PFSK-1 (cell line): ENCODE results near the gene ZNF407.

Source experiments
- FOXP2 ChIP-seq: optimal IDR thresholded peaks from 2 replicates; pipeline ENCODE3; 2011; ENCODE audit warnings: borderline replicate concordance, control low read depth, inconsistent platforms; ENCODE audit not compliant: insufficient read depth; ENCODE audit errors: extremely low read length, extremely low read depth
- POLR2AphosphoS5 ChIP-seq: IDR thresholded peaks from 2 replicates; pipeline ENCODE4 v1.6.1; 2012; ENCODE audit warnings: low read depth, mild to moderate bottlenecking, control low read depth, low read length, moderate library complexity
- REST ChIP-seq, 2 experiments: IDR thresholded peaks; 2 replicates each; pipeline versions ENCODE4 v1.6.1 to v1.8.0; 2011 to 2012; ENCODE audit warnings: low read depth in 2 of 2, low read length in 2 of 2, control low read depth in 1 of 2, inconsistent platforms in 1 of 2, mild to moderate bottlenecking in 1 of 2, moderate library complexity in 1 of 2; ENCODE audit not compliant: insufficient read depth in 1 of 2
- SIN3A ChIP-seq: IDR thresholded peaks from 2 replicates; pipeline ENCODE4 v1.6.1; 2012; ENCODE audit warnings: mild to moderate bottlenecking, low read length, moderate library complexity, borderline replicate concordance; ENCODE audit not compliant: insufficient read depth
- TAF1 ChIP-seq: IDR thresholded peaks from 2 replicates; pipeline ENCODE4 v1.6.1; 2012; ENCODE audit warnings: low read length, control low read depth, borderline replicate concordance; ENCODE audit not compliant: insufficient read depth

ZNF407 gene

GRCh38 chr18:74758995-74759394 lies 161.3 kb downstream of the ZNF407 start:
- no peak for TF ChIP-seq FOXP2
- TF ChIP-seq POLR2AphosphoS5, result no peak
- no peak for TF ChIP-seq REST (IDR thresholded peaks at IDR 0.05; ENCODE audit: insufficient read depth in 1 of 2, low read depth in 2 of 2, low read length in 2 of 2)

DNA sequence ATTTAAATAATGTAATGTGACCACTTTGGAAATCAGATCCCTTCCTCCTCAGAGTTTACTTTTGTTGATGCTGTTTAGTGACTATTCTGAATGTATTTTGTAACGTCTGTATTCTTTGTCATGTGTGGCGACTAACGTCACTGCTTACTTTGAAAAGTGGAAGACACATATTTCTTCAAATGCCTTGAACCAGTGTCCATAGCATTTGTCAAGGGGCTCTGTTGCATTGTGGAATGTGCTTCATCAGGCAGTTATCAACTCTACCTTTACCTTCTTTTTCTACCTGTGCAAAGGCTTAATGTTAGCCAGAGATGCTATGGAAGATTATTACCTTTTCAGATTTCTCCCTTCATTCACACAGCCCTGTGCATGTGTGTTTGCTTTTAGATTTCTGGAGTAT lies 162.4 kb downstream of the ZNF407 start:
- no peak for TF ChIP-seq SIN3A
- TF ChIP-seq REST (IDR thresholded peaks at IDR 0.05; ENCODE audit: insufficient read depth in 1 of 2, low read depth in 2 of 2, low read length in 2 of 2), result no peak
- no peak for TF ChIP-seq FOXP2
- no peak for TF ChIP-seq TAF1

GRCh38 chr18:74760436-74760835 lies 162.8 kb downstream of the ZNF407 start:
- TF ChIP-seq POLR2AphosphoS5, result no peak
- TF ChIP-seq TAF1, result no peak
- no peak for TF ChIP-seq SIN3A
- TF ChIP-seq FOXP2, result no peak
- TF ChIP-seq REST (IDR thresholded peaks at IDR 0.05; ENCODE audit: insufficient read depth in 1 of 2, low read depth in 2 of 2, low read length in 2 of 2), result no peak

DNA sequence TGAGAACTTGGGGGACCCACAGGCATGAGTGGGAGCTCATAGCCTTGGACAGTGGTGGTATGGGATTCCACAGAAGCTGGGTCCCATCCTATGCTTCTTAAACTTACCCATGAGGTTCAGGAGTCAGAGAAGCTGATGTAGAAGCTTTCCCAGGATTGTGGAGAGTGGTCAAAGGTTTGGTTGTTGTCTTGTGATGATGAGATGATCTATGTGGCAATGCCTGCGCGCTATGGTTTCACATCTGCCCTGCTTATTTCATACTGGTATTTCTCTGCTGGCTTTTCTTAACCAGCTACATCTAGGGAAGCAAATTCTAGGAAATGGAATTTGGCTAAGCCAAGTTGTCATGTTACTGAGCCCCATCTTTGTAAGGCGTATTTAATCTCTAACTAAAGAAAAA lies 168.6 kb downstream of the ZNF407 start:
- TF ChIP-seq FOXP2 (no peak), REST (IDR thresholded peaks at IDR 0.05; ENCODE audit: insufficient read depth in 1 of 2, low read depth in 2 of 2, low read length in 2 of 2) (no peak), TAF1 (no peak)

DNA sequence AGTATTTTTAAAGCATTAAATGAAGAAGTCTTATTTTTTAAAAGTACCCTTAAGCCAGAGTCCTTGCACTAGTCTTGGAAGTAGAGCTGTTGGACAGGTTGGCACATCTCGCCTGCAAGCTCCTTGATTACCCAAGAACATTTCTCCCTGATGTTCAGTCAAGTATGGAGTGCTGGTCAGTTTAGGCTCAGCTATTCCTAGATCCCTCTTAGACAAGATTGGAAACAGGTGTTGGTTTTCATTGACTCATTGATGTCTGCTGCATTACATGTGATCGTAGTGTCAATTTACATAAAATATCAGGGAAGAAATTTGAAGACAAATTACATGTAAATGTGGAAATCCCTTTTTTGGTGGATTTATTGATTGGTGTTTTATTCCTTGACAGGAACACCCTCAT lies 170.4 kb downstream of the ZNF407 start:
- TF ChIP-seq REST (IDR thresholded peaks at IDR 0.05; ENCODE audit: insufficient read depth in 1 of 2, low read depth in 2 of 2, low read length in 2 of 2) (no peak), FOXP2 (no peak), SIN3A (no peak), POLR2AphosphoS5 (no peak), TAF1 (no peak)
